HG03565 (cell line): Measurements from ENCODE around the gene PARVG.

Experiments
- ATAC-seq: cut with Tn5 transposase; IDR thresholded peaks from one replicate; pipeline ENCODE4 v1.9.1; 2021; ENCODE audit warnings: mild to moderate bottlenecking, moderate library complexity; ENCODE audit not compliant: unreplicated experiment

Gene PARVG

DNA sequence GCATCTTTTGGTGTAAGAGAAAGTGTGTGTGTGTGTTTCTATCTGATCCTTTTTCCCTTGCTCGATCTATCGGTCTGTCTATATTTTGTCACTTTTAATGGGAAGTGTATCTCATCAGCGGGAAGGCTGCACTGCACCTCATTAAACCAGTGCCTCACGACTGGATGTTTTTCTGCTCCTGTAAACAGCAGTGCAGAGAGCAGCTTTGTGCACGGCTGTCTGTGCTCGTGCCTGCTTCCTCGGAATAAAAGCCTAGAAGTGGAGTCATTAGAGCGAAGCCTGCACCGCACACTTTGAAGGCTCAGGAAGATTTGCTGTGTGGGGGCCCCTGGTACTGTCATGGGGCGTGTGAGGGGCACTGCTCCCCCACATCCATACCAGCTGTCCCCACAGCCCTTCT, 27.0 kb upstream of the PARVG start:
- ATAC-seq, result no peak

DNA sequence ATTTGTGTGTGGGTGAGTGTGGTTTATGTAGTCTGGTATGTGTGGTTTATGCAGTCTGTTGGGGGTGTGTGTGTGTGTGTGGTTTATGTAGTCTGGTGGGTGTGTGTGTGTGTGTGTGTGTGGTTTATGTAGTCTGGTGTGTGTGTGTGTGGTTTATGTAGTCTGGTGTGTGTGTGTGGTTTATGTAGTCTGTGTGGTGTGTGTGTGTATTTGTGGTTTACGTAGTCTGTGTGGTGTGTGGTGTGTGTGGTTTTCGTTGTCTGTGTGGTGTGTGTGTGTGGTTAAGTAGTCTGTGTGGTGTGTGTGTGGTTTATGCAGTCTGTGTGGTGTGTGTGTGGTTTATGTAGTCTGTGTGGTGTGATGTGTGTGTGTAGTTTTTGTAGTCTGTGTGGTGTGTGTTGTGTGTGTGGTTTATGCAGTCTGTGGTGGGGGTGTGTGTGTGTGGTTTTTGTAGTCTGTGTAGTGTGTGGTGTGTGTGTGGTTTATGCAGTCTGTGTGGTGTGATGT, 26.2 kb upstream of the PARVG start:
- ATAC-seq, result no peak

DNA sequence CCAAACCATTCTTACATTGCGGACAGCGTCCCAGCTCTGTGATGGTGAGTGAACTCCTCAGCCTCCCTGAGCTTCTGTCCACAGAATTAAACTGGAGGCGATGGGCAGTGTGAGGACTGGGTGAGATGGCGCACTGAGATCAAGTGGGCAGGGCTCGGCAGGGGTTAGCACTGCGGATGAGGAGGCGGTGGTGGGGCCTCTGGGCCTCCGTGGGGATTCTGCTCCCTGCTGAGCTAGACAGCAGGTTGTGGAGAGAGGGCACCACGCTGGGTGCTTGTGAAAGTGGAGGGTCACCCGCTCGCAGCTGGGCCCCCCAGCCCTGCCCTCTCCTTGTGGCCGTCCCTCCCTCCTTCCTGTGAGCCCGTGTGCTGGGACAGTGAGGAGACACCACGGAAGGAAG, 25.6 kb upstream of the PARVG start:
- ATAC-seq, result no peak

DNA sequence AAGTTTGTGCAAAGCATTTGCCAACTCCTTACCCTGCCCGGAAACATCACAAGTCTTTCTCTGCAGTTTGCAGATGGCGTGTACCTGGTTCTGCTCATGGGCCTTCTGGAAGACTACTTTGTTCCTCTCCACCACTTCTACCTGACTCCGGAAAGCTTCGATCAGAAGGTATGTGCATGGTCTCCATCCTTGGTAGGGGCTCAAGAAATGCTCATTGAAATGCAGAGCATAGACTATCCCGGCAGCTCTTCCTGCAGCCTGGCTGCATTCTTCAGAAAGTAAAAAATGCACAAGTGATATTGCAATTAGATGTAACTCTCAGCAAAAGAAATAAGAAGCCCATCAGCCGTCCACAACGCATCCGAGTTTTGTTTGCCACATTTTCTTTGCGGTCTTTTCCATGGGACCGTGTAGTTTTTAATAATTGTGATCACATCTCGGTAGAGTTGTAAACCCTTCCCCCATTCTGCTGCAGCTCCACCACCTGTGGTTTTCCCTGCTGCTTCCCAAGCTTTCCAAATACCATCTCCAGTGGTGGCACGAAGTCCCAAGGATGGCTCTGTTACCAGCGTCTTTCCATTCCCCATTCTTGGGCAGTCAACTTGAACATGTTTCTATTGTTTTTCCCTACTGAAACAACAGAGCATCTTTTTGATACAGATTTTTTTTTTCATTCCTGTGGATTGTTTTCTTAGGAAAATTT, 22.7 kb upstream of the PARVG start:
- no peak for ATAC-seq

DNA sequence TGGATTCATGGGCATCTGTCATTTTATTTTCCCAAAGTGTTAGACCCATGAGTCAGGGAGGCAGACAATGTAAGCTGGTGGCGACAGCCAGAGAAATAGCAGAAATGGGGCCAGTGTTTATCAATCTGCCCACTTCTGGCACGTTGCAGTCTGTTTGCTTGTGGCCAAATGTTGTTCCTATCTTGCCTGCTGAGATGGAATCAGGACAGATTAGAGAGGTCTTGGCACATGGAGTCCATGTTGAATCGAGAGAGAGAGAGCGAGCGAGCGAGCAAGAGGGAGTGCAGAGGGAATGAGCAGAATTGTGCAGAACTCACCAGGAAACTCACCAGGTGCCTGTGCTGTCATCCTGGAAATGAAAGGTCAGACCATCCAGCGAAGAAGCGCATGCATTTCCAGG, 21.9 kb upstream of the PARVG start:
- no peak for ATAC-seq

DNA sequence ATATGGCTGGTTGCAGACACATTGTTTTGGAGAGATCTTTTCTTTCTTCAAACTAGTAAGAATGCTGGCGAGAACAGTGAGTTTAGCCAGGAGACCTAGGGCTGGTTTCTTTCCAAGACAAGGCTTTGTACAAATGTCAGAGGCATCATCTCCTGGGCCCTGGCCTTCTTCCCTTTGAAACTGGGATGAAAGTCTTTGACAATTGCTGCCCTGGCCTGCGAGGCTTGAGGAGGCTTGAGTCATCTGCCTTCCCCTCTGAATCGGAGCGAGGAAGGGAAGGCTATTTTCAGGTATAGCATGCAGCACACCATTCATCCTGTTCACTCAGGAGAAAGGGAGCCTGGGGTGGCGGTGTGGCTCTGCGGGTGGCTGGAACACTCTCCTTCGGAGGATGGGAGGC, 21.5 kb upstream of the PARVG start:
- no peak for ATAC-seq

DNA sequence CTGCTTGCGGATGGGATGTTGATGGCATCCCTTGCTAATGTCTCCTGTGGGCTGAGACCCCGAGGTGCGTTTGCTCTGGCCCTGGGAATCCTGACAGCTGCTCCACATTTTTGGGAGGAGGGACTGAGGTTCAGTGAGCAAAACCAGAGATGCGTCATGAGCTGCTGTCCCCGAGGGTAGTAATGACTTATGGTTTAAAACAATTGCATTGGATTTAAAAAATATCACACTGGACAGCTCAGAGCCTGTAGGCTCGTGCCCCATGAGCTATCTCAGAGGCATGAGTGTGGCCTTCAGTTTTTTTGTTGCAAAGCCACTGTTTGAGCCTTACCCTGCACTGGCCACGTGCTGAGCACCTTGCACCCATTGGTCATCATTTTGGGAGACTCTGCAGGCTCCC, 20.9 kb upstream of the PARVG start:
- ATAC-seq, result no peak

DNA sequence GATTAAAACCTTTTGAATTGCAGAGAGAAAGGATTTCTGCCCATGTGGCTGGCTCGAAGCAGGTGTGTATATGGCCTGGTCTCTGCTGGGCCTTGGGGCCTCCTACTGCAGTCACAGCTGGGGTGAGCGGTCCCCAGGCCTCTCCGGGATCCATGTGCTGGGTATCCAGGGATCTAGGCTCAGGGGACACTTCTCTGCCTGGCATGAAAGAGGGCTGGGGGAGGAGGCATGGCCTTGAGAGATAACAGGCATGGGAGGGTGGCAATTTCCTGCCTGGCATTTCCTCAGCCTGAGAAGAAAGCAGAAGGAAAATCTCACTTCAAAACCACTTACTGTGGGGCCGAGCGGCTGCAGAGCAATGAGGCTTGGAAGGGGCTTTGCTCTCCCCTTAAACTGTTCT, 20.3 kb upstream of the PARVG start:
- no peak for ATAC-seq

DNA sequence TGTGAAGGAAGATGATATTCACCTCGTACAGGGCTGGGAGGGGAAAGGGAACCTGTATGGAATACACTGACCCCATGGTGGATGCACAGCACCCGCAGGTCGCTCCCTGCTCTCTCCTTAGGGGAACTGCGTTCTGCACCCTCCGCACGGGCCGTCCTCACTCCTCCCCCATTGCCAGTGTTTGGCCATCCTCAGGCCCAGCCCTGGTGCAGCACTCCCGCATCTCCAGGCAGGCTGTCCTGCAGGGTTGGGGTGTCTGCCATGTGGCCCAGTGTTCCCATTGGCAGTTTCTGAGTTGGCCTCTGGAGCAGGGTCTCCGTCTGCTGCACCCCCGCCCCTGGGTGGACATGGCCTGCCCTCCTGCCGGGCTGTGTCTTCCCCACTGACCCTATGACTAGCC, 19.1 kb upstream of the PARVG start:
- ATAC-seq, result no peak

DNA sequence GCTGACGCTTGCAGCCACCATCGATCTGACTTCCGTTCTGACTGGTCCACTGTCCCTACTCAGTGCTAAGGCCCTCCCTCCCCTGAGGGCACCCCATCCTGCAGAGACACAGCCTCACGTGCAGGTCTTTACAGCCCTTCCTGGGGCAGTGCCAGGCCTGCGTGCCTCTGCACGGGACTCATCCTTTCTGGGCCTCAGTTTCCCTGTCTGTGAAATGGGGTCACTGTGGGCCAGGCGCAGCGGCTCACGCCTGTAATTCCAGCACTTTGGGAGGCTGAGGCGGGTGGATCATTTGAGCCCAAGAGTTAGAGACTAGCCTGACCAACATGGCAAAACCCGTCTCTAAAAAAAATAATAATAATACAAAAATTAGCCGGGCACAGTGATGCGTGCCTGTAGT, 17.8 kb upstream of the PARVG start:
- no peak for ATAC-seq

DNA sequence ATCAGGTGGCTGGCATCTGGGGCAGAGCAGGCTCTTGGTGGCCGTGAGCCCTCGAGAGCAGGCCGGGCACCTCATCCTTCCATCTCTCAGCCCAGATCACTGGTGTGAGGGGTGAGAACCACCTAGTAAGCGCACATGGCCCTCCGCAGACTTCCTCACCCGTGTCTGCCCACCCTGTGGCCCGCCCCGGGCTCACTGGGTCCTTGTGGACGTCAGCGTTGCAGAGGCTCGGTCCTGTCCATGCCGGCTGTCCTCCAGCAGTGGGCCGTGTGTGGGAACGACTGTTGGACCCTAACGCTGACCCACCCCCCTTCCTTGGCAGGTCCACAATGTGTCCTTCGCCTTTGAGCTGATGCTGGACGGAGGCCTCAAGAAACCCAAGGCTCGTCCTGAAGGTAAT, 17.2 kb upstream of the PARVG start:
- no peak for ATAC-seq

DNA sequence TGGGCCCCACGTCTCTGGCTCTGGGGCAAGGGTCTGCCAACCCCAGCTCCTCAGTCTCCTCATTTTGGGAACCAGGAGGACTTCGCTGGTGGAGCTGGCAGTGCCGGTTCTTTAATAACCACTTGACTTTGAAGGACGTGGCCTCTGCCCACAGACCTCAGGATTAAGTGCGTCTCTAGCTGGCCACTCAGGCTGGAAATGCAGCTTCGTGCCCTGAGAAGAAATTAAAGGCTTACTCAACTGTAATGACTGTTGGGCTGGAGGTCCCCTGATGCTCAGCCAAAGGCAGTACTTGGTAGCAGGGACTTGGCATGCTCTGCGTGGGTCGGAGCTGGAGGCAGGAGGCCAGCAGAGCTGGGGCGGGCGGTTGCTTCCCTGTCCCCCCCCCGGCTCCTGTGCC, 16.7 kb upstream of the PARVG start:
- no peak for ATAC-seq

DNA sequence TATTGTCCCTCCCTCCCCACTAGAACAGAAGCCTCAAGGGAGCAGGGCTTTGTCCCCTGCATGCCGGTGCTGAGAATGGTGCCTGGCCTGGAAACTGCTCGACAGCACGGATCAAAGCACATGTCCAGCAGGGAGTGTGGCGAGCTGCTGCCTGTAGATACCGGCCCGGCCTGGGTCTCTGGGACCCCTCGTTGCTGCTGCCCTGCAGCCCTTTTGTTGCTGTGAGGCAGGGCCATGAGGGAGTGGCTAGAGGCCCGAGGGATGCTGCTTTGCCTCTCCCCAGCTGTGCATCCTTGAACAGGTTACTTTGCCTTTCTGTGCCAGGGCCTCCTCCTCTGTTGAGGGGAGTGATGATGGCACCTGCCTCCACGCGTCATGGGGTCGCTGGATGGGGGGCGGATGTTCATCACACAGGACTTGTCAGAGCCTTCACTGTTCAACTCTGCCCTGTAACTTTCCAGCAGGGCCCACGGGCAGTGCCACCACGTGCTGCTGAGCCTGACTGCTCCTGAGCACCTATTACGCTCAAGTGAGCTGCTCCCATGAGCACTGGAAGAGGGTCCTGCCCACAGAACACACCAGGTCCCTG, 15.3 kb upstream of the PARVG start:
- ATAC-seq, result no peak

DNA sequence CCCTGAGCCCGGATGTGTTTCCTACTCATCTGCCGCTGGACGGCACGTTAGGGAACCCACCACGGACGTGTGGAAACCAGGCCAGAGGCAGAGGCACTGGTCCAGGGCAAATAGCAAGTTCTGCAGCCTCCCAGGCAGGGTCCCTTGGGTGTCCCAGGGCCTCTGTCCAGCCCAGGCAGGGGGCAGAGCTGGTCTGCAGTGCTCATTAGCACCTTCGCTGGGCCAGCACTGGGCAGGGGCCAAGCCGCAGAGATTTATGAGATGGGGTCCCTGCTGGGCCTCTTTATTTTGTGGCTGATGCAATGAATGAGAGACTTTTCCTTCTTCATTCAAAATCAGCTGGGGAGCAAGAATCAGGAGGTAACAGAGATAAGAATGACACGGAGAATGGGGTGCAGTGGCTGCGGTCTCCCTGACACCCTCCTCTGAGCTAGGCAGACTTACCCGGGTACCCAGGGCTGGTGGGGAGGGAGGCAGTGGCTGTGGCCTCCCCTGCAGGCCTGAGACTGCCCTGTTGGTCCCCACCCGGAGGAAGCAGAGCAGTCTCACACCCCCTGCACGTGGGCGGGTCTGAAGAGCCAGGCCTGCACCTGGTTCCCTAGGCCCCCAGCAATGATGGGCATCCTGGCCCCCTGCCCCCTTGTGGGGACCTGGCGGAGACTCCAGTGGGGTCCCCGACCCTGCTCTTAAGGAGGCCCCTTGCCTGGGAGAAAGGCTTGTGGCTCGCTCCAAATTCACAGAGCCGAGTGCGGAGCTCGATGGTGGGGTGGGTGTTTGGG, 14.0 kb upstream of the PARVG start:
- no peak for ATAC-seq

DNA sequence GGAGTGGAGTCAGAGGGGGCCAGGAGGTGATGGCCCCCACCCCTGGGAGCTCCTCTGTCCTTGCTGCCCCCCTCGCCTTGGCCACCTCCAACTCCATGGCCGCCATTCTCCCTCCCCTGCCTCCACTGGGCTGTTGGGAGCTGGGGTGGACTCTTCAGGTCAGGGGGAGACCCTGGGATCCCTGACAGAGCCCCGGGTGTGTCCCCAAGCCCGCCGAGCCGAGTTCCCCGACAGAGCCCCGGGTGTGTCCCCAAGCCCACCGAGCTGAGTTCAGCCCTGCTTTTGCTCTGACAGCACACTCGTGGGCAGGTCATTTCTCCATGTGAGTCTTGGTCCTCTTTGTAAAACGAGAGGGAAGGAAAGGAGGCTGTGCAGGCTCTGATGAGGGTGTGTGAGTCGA, 13.2 kb upstream of the PARVG start:
- no peak for ATAC-seq

DNA sequence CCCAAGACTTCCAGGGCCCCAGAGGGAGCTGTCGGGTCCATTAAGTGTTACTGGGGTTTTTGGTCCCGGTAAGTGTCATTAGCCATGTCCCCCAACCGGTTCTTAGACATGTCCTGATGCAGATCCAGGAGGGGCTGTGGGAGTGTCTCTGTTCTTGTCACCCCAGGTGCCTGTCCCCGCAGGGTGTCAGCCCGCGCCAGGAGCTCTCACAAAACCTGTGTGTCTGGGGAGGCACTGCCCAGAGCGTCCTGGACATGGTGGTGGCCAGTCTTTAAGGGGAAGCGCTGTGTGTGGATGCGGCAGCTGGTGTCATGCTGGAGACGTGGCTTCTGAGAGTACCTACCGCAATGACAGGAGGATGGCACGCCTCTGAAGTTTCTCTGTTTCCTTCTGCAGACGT, 12.5 kb upstream of the PARVG start:
- ATAC-seq, result no peak

DNA sequence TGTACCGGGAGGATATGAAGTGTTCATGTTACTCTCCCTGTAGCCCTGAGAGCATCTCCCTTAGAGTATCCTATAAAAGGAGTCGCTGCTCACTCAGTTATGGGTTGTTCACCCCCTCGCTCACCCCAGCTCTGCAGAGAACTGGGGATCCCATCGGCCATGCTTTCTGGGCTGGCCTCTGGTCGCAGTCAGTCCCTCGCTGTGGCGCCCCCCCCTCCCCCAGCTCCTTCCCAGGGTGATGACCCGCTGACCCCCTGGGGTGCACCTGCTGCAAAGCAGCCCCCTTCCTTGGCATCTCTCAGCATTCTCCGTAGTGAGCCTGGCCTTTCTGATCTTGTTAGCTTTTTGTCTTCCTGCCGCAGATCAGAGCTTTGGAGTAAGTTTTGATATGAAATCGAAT, 10.3 kb upstream of the PARVG start:
- no peak for ATAC-seq

DNA sequence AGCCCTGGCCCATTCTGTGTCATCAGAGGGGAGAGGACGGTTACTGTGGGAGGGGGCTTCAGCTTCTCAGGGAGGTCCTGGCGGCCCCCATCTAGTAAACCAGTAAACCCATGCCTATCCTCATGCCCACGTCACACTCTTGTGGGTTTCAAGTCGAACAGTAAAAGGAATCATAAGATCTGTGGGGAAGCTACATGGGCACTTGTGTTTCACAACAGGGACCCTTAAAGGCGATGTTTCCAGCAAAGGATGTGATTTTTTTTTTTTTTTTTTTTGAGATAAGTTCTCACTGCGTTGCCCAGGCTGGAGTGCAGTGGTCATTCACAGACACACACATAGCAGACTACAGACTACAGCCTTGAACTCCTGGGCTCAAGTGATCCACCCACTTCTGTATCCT, 9.2 kb upstream of the PARVG start:
- no peak for ATAC-seq

DNA sequence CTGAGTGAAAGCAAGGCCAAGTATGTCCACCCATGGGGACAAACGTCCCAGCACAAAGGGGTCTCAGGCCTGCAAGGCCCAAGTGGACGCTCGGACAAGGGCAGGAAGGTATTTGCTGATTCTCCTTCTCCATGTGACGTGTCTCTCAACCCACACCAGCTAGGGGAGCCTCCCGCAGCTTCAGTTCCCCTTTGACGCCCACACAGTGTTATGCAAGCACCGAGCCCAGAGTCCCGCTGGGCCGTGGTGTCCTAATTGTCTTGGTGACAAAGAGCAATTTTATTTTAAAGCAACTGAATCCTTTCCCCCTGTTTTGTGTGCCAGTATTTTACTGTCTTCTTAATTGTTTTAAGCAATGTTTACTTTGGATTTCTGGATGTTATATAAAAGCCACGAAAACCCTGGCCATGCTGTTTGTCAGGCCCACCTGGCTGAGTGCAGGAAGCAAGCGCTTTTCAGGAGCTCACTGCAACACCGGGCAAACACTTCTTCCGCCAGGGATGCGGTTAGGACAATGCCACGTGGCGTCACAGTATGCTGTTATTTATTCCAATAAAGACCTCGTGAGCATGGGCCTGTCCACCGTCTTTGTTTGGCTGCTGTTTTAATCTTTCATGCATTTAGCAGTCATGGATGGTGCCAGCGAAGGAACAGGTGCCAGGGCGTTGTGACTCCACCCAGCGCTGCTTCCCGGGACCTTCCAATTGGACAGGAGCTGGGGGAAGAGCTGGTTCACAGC, 8.2 kb upstream of the PARVG start:
- ATAC-seq, result no peak

DNA sequence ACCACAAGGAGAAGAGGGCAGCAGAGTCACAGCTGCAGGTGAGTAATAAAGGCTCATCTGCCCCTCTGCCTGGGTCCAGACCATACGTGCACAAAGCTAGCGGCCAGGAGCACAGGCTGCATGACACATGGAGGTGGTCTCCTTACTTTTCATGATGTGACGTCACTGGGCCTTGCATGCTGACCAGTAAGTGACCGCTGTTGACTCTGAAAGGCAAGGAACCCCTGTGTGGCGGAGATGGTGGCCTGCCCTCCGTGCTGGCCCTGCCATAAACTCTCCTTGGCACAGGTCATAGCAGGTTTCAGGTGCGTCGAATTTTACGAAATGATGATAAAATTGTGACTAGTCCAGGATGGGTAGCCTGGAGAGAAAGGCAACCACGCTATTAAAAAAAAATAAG, 7.6 kb upstream of the PARVG start:
- no peak for ATAC-seq

DNA sequence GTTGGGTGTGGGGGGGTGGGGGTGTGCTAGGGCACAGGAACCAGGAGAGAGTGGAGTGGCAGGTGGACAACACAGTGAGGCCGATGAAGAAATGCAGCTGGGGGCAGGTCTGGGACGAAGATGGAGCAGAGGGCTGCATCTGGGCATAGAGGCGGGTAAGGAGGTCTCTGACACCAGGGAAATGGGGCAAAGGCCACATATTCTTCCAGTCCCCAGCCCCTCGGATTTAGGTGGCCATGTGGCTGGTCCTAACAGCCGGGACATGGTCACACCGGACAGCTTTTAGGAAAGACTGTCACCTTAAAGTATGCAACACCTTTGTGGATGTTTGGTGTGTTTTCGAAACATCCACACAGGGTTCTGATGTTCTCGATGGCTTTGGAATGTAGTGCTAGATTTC, 5.0 kb upstream of the PARVG start:
- ATAC-seq, result no peak
